Activated CD4-positive, alpha-beta T cell treated with anti-CD3 and anti-CD28 coated beads, Interleukin-2, Interleukin-4, amounts not matched to agents 100 ng/mL and 50 ng/mL, durations not matched to agents 16 hours and 8 hours (primary cell): ENCODE results near the gene OR6S1.
"Not testable (repeated sequence)": the region's sequence is repeated elsewhere in the genome, so short reads cannot be mapped to it uniquely, and the experiment has no call there.

Source experiments
- DNase-seq: peaks from one replicate; pipeline ENCODE4 v3.0.0-alpha.2; 2020; ENCODE audit warnings: low spot score

Gene OR6S1

DNA sequence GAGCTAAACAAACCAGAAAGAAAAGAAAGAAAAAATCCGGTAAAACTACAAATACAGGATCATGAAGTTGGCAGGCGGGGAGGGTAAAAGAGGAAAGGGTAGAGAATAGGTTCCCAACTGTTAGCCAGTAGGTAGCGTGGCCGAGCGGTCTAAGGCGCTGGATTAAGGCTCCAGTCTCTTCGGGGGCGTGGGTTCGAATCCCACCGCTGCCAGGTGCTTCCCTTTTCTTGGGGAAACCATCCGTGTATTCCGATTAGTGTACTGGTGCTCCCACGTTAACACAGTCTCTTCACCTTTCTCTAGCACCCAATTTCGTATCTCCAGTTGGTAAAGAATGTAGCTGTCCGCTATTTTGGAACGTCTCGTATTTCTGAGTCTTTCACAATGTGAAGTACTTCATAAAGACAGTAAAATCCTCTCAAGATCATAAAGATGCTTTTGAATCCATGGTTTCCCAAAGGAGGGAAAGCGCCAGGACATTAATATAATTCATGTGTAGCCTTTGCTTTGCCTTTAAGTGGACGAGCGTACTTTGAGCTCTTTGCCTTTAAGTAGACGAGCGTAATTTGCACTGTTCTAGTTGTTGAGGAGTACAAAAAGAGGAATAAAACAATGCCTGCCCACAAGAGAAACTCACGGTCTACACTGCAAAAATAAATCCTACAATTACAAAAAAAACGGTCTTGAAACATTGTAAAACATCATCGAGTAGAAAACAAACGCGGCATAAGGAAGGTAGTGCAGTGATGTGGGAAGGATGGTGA is 31.3 kb downstream of the OR6S1 start:
- peak; percentile 87 for DNase-seq

DNA sequence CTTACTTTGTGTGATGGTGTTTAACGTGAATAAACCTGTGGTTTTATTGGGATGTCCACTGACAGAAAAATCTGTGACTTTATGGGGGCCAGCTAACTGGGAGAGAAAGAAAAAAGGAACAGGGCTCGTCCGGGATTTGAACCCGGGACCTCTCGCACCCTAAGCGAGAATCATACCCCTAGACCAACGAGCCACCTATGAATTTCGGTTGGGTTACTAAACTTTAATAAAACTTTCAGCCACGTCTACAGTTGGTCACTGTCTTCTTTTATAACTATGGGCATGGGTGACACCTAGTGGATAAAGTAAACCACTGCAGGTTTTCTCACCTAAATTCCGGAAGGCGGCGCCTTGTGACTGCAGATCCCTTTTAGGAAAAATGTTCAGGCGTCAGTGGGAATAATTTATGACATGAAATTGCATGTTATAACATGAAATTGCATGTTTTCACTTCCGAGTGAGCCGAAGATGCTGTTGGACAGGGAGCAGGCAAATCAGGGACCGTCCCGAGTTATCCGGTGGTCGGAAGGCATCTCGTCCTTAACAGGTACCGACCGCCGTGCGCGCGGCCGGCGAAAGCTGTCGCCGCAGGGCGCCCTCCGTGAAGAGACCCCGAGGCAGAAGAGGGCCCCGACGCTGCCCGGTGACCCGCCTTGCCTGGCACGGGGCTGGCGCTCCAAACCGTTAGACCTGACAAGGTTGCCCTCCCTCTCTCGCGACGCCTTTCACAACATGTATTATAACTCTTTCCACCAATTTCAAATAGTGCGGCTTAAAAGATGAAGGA is 32.1 kb downstream of the OR6S1 start:
- DNase-seq = peak; percentile 92

DNA sequence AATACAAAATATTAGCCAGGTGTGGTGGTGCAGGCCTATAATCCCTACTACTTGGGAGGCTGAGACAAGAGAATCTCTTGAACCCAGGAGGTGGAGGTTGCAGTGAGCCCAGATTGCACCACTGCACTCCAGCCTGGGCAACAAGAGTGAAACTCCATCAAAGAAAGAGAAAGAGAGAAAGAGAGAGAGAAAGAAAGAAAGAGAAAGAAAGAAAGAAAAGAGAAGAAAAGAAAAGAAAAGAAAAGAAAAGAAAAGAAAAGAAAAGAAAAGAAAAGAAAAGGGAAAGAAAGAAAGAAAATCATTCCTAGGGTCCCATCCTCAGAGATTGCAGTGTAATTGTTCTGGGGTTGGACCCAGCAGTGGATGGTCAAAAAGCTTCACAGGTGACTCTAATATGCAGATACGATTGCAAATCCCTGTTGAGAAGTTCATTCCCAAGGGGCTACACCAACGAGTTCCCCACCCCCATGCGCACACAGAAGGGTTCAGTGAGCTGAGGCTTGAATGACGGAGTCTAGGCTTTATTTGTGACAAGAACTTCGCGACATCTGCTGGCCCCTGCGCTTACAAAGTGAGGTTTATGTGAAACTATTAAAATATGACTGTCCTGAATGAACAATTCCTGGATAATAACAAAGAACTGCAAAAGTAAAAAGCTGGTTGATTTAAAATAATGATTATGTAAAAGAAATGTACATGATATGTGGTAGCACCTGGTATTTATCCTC is 32.9 kb downstream of the OR6S1 start:
- no peak for DNase-seq

DNA sequence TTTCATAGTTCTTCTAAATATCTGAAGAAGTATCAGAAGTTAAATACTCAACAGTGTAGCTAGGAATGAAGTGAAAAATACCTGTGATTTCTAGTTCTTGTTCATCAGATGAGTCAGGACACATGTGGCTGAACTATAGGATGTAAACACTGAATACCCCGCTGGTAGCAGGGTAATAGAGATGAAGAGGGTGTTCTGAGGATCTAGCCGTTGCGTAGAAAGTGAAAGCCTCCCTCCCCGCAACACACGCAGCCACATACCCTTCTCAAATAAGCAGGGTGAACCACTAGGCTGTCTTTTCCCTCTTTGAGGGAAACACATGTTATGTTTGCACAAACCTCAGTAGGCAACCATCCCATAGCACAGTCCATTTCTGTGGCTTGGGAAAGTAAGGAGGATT is 33.9 kb downstream of the OR6S1 start:
- peak; percentile 37 for DNase-seq

DNA sequence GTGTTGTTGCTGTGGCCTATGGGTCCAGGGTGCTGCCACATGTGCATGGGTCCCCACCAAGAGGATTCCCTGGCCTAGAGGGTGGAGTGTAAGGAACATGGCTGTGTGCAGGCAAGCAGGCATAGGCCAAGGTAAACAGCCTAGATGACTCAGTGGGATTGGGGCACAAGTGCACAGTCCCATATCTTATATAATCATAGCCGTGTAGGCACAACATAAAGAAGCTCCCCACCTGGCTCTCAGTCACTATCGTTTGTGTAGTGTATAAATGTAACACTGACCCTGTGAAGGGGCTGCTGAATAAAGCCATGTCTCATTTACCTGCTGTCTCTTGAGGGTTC is 34.6 kb downstream of the OR6S1 start:
- DNase-seq = no peak

DNA sequence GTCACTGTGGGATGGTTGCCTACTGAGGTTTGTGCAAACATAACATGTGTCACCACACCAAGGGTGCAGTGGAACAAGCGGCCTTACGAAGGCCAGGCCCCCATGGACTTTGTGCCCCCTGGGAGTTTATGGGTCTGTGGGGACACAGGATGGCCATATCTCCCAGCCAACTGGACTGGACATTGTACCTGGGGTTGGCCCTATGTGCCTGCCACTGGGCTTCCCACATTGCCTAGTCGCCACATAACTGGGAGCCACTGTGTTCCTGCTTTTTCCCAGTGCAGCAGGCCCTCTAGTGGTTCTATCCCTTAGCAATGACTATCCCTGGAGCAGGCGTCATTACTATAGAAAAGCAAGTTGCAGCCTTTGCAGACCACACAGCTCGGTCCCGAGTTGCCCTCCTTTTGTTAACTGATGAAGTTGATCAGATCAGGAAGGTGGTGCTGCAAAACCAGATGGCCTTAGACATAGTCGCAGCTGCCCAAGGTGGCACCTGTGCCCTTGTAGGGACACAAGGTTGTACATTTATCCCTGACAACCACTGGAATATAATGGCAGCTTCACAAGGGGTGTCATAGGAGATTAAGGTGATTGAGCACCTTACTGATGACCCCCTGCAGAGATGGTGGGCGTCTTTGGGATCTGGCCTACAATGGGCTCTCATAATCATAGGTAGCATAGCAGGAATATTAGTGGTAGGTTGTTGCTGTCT is 35.1 kb downstream of the OR6S1 start:
- no peak for DNase-seq

DNA sequence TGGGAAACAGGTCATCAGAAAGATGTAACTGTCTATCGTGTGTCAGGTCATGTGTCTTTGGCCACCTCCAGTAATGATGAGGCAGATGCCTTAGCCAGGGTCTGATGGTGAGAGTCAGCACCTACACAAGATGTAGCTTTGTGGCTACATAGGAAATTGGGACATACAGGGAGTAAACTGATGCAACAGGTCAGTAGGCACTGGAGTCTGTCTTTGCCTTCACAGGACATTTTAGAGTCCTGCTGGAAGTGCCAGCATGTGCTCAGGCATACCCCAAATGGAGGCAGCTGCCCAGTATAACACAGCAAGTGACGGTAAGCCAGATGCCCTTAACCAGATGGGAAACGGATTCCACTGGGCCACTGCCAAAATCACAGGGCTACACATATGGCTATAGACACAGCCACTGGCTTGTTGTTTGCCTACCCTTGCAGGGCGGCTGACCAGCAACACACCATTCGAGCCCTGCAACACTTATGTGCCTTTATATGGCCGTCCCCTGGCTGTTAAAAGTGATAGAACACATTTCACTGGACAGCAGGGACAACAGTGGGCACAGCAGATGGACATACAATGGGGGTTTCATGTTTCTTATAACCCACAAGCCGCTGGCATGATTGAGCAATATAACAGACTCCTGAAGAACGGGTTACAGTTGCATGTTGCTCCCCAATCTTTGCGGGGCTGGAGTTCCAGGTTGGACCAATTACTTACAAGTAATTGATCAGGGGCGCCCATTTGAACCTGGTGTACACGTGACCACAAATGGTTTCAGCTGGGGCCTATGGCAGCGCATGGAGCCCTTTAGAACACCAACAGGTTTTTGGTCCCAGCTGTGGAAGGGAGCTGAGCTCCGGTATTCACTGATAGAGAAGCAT is 37.4 kb downstream of the OR6S1 start:
- DNase-seq = no peak

DNA sequence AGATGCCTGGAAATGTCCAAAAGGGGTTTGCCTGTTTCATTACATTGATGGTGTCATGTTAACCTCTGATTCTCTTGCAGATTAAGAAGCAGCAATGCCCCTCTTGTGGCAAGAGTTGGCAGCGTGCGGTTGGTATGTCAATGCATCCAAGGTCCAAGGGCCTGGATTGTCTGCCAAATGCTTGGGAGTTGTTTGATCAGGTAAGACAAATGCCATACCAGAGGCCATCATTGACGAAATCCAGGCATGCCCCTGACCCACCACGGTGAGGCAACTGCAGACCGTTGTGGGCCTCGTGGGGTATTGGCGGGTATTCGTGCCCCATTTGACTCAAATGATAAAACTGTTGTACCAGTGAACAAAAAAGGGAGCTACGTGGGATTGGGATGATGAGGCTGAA is 38.9 kb downstream of the OR6S1 start:
- DNase-seq = no peak

DNA sequence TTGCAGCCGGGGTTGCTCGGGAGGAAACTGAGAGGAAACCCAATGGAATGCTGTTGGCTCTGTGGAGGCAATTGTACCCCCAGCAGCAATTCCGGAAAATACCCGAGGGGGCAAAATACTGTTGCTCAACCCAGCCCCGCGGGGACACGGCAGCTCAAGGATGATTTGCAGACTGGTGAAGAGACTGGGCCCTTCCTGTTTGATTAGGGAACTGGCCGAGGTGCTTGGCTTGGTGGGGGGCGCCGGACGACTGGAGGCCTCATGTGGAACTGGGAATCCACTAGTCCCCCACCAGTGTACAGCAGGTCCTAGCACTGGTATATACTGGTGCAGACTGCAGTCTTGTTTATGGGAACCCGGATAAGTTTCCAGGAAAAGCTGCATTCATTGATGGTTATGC is 40.0 kb downstream of the OR6S1 start:
- no peak for DNase-seq

DNA sequence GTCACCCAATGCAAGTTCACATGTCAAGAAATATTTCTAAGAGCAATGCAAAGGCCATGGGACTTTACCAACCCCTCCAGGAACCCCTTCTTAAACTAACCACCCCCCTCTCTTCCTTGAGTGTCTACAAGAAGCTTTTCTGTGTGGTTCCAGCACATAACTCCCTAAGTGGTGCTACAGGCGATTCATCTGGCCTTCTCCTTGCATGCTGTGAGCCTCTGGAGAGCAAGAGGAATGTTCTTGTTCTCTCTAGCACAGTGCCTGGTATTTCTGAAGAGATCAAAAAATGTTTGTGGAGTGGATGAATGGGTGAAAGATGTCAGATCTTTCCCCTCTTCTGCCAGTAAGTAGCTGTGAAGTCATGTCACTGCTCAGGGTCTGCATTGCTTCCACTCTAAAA is 44.4 kb downstream of the OR6S1 start:
- DNase-seq = no peak

DNA sequence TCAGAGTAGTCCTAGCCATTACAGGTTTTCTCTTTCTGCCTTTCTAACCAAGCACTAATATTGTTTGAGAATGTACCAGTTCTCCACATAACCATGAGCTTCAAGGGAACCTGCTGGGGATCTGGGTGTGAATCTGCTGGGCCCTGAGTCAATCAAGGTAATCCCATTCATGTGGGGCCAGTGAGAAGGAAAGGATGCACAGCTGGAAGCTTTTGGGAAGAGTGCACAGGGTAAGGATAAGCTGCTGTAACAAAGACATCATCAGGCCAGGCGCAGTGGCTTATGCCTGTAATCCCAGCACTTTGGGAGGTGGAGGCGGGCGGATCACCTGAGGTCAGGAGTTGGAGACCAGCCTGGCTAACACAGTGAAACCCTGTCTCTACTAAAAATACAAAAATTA is 45.8 kb downstream of the OR6S1 start:
- DNase-seq = not testable (repeated sequence)

DNA sequence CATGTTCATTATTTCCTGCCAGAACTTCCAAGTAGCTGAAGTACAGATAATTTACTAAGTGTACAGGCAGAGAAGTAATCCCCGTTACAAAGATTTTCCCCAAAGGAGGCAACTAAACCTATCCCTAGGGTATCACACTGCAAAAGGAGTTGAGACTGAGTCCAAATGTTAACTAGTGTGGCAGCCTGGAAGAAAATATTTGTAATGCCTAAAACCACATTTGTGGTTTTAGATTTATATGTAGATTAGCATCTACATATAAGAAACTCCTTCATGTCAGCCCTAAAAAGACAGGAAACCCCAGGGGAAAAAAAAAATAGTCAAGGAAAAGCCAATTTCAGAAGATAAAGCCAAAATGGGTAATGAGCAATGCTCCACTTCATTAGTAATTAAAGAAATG is 48.9 kb downstream of the OR6S1 start:
- DNase-seq = no peak

DNA sequence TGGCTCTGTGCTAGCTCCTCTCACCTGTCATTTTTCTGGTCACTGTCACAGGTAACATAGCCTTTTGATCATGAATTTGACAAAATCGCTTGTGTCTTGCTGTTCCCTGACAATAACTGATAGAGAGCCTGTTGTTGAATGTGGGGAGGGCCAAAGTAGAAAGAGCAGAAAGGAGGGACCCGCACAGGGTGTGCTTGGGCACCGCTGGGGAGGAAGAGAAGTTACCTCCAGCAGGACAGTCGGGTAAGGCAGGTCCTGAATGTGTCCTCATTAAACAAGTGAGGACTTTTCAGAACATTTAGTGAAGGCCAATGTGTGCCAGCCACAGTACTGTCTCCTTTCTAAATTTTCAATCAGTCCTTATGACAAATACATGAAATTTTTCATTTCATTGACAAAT is 50.3 kb downstream of the OR6S1 start, which contains the start of gene RNASE12:
TSS of gene RNASE12 (minus strand) at position 142 of the 400 bp plus-strand sequence. CDS start 653 bp downstream, outside the sequence.
- no peak for DNase-seq
